ENCODE measurements around the gene FILIP1L. TPM values are rescaled to one million over a fixed set of nuclear protein-coding genes. Genes with fewer than 3 reads are reported as not detected.

FILIP1L gene
- total and polyA plus RNA-seq, 2 experiments from 2014 or later, result 0.45 to 0.82 TPM

DNA sequence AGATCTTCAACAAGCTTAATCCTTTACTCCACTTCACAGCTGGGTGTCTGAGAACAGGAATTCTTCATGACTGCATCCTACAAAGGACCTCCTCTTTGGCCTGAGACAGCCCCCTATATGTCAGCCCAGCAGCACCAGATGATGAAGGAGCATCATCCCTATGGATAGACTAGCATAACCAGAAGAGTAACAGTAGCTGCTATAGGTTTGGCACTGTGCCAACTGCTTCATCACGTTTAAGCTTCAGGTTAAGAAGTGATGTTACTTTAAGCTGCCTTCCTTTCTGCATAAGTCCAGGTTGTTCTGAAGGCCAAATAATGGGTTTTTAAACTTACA lies 246.0 kb downstream of the FILIP1L start:
- no peaks in the 10 kb centered on the region for H3K4me1 ChIP-seq (ENCODE audit: low read depth)
- H3K36me3 ChIP-seq, result no peaks in the 10 kb centered on the region
- no peaks in the 10 kb centered on the region for H3K9me3 ChIP-seq (ENCODE audit: low read depth)
- no peak overlapping the region for H3K27ac ChIP-seq
- TF ChIP-seq, protein P1, sequence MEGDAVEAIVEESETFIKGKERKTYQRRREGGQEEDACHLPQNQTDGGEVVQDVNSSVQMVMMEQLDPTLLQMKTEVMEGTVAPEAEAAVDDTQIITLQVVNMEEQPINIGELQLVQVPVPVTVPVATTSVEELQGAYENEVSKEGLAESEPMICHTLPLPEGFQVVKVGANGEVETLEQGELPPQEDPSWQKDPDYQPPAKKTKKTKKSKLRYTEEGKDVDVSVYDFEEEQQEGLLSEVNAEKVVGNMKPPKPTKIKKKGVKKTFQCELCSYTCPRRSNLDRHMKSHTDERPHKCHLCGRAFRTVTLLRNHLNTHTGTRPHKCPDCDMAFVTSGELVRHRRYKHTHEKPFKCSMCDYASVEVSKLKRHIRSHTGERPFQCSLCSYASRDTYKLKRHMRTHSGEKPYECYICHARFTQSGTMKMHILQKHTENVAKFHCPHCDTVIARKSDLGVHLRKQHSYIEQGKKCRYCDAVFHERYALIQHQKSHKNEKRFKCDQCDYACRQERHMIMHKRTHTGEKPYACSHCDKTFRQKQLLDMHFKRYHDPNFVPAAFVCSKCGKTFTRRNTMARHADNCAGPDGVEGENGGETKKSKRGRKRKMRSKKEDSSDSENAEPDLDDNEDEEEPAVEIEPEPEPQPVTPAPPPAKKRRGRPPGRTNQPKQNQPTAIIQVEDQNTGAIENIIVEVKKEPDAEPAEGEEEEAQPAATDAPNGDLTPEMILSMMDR (IDR thresholded peaks at IDR 0.05; ENCODE audit: low read depth, low read length), result no peak
- no peaks in the 10 kb centered on the region for H3K27me3 ChIP-seq
- peak in 1 of 2 donors; percentile 11 for DNase-seq (ENCODE audit: low read depth in 1 of 2, low spot score in 1 of 2)
- H3K4me3 ChIP-seq, result no peak overlapping the region

DNA sequence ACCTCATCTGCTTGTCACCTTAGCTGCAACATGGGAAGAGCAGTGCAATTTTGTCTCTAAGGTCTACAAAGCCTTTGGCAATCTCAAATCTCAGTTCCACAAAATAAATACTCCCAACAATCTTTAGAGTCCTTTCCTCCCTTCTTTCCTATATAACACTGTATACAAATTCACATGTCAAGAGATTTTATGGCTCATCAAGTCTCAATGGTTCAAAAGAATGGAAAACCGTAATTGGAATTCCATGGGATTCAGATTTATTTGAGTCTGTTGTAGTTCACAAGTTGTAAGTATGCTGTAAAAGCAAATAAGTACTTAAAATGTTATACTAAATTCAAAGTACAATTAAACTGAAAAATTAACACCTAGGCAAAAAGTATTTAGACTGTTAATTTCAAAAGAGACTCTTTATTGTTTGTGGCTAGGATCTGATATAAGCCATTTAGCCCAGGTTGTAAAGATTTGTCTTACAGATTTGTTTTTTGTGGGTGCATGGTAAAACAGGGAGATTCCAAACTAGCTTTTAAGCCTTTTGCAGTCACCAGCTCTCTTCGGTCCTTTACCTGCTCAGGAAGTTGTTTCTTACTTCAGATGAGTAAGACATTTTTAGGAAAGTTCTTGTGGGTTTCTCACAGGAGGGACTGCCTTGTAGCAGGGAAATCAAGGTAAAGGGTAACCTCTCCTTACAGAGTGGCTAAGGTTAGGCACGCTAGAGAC lies 246.5 kb downstream of the FILIP1L start:
- no peaks in the 10 kb centered on the region for H3K27me3 ChIP-seq
- DNase-seq (ENCODE audit: low read depth in 1 of 2, low spot score in 1 of 2), result no peak
- TF ChIP-seq, protein P1 (IDR thresholded peaks at IDR 0.05; ENCODE audit: low read depth, low read length), result no peak
- no peak overlapping the region for H3K4me3 ChIP-seq
- no peak overlapping the region for H3K27ac ChIP-seq
- no peaks in the 10 kb centered on the region for H3K4me1 ChIP-seq (ENCODE audit: low read depth)
- no peaks in the 10 kb centered on the region for H3K36me3 ChIP-seq
- H3K9me3 ChIP-seq (ENCODE audit: low read depth), result no peaks in the 10 kb centered on the region

DNA sequence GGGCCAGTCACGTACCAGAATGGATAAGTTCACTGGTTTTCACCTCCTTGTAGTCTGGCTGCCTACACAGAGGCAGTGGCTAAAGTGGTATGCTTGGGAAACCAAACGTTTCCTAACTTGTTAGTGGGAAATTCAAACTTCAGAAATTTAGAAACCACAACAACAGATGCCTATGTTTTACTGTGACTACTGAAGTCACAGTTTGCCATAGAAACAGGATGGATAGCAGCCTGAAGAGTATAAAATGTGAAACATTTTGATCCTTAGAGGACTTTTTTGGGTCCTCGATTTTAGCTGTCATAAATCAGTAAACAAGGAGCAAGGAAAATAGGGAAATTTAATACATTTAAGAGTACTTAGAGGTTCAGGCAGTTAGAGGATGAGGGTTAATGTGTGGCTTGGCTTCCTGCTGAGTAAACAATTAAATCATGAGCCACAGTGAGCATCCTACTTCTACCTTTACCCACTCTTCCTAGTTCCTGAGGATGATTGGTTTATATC lies 248.0 kb downstream of the FILIP1L start:
- no peaks in the 10 kb centered on the region for H3K36me3 ChIP-seq
- no peaks in the 10 kb centered on the region for H3K27me3 ChIP-seq
- H3K9me3 ChIP-seq (ENCODE audit: low read depth), result no peaks in the 10 kb centered on the region
- no peak overlapping the region for H3K27ac ChIP-seq
- no peaks in the 10 kb centered on the region for H3K4me1 ChIP-seq (ENCODE audit: low read depth)
- TF ChIP-seq, protein P1 (IDR thresholded peaks at IDR 0.05; ENCODE audit: low read depth, low read length), result no peak
- DNase-seq (ENCODE audit: low read depth in 1 of 2, low spot score in 1 of 2), result peak in 1 of 2 donors; percentile 77
- H3K4me3 ChIP-seq, result no peak overlapping the region

DNA sequence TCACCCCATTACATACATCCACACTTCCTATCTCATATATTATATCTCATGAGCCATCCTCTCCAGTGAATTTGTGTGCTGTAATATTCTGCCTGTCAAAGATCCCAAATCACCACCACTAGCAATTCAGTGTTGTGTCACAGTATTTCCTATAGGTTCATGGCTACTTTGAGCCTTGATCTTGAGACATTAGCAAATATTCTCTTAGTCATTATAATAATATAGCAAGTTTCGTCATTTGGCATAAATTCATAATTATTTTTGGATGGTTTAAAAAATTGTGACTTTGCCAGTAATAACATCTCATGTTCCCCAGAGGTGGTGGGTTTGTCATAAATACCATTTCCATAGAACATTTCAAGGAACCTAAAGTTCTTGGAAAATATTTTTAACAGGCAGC lies 249.0 kb downstream of the FILIP1L start:
- TF ChIP-seq, protein P1 (IDR thresholded peaks at IDR 0.05; ENCODE audit: low read depth, low read length), result no peak
- H3K27me3 ChIP-seq, result no peaks in the 10 kb centered on the region
- H3K4me1 ChIP-seq (ENCODE audit: low read depth), result no peaks in the 10 kb centered on the region
- H3K9me3 ChIP-seq (ENCODE audit: low read depth), result no peaks in the 10 kb centered on the region
- peak in 1 of 2 donors; percentile 48 for DNase-seq (ENCODE audit: low read depth in 1 of 2, low spot score in 1 of 2)
- no peaks in the 10 kb centered on the region for H3K36me3 ChIP-seq
- H3K27ac ChIP-seq, result no peak overlapping the region
- H3K4me3 ChIP-seq, result no peak overlapping the region

DNA sequence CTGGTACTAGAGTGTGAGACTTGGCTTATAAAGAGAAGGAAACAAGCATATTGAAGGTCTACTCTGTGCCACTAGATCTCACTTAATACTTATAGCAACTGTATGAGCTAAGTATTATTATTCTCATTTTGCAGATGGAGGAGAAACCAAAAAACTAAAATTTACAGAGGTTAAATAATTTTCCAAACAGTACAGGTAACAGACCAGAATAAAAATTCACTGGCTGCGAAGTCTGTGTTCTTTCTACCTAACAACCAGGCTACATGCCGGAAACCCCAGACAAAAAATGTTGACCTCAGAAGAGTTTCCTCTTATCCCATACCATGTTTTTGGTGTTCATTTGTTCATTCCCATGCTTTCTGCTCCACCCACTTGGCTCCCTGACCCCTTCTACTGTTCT lies 250.0 kb downstream of the FILIP1L start:
- Histone ChIP-seq H3K4me1 (ENCODE audit: low read depth) (no peaks in the 10 kb centered on the region), H3K27ac (no peak overlapping the region), H3K9me3 (ENCODE audit: low read depth) (no peaks in the 10 kb centered on the region), H3K27me3 (no peaks in the 10 kb centered on the region), H3K4me3 (no peak overlapping the region), H3K36me3 (no peaks in the 10 kb centered on the region)
- TF ChIP-seq, protein P1 (IDR thresholded peaks at IDR 0.05; ENCODE audit: low read depth, low read length), result no peak
- no peak for DNase-seq (ENCODE audit: low read depth in 1 of 2, low spot score in 1 of 2)
